ENCODE results near the gene ARX.

DNA sequence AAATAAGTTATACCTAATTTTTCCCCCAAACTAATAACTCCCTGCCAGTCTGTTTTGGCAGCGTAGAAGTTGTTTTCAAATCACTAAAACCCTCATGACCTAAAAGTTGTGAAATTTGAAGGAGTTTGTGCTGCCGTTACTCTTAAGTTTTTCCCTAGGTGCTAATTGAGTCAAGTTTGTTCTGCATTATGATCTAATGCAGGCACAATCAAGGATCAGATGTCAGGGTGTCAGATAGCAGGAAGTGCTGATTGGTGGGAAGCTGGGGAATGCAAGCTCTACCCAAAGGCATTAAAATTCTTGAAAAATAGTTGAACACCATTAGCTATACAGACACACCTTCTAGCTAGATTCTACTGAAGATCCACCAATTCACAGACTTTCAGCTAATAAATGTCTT, 51.9 kb downstream of the ARX start:
- TF ChIP-seq, protein P1, sequence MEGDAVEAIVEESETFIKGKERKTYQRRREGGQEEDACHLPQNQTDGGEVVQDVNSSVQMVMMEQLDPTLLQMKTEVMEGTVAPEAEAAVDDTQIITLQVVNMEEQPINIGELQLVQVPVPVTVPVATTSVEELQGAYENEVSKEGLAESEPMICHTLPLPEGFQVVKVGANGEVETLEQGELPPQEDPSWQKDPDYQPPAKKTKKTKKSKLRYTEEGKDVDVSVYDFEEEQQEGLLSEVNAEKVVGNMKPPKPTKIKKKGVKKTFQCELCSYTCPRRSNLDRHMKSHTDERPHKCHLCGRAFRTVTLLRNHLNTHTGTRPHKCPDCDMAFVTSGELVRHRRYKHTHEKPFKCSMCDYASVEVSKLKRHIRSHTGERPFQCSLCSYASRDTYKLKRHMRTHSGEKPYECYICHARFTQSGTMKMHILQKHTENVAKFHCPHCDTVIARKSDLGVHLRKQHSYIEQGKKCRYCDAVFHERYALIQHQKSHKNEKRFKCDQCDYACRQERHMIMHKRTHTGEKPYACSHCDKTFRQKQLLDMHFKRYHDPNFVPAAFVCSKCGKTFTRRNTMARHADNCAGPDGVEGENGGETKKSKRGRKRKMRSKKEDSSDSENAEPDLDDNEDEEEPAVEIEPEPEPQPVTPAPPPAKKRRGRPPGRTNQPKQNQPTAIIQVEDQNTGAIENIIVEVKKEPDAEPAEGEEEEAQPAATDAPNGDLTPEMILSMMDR (IDR thresholded peaks at IDR 0.05; ENCODE audit: low read length), result no peak
- TF ChIP-seq EZH2 (optimal IDR thresholded peaks at IDR 0.05; ENCODE audit: low read depth, low read length) (no peak), EZH2phosphoT487 (IDR thresholded peaks at IDR 0.05; ENCODE audit: low read length) (no peak)
